ENCODE results near the gene SLC4A9.
"Not testable (repeated sequence)": the region's sequence is repeated elsewhere in the genome, so short reads cannot be mapped to it uniquely, and the experiment has no call there.

Gene SLC4A9

GRCh38 chr5:140418862-140419520 lies 59.0 kb downstream of the SLC4A9 start:
- H3K9ac ChIP-seq (ENCODE audit: low read depth, low read length): no peak overlapping the region
- H3K36me3 ChIP-seq (ENCODE audit: insufficient read depth, low read length): no peaks in the 10 kb centered on the region; the same call in 1 of the 2 replicates
- H3K9me3 ChIP-seq (ENCODE audit: control insufficient read depth, insufficient read depth, low read length): no peaks in the 10 kb centered on the region
- H3K4me1 ChIP-seq (ENCODE audit: insufficient read depth, low read length): no peaks in the 10 kb centered on the region

GRCh38 chr5:140420226-140420570 lies 60.2 kb downstream of the SLC4A9 start:
- Histone ChIP-seq H3K36me3 (ENCODE audit: insufficient read depth, low read length) (no peaks in the 10 kb centered on the region; the same call in 1 of the 2 replicates), H3K9ac (ENCODE audit: low read depth, low read length) (no peak overlapping the region), H3K4me1 (ENCODE audit: insufficient read depth, low read length) (no peaks in the 10 kb centered on the region), H3K9me3 (ENCODE audit: control insufficient read depth, insufficient read depth, low read length) (no peaks in the 10 kb centered on the region)

- Histone ChIP-seq H3K4me1 (ENCODE audit: insufficient read depth, low read length) (no peaks in the 10 kb centered on the region), H3K36me3 (ENCODE audit: insufficient read depth, low read length) (no peaks in the 10 kb centered on the region; the same call in 1 of the 2 replicates), H3K9ac (ENCODE audit: low read depth, low read length) (no peak overlapping the region), H3K9me3 (ENCODE audit: control insufficient read depth, insufficient read depth, low read length) (no peaks in the 10 kb centered on the region)
These were observed 60.8 kb downstream of the SLC4A9 start for GRCh38 chr5:140420665-140421361.

GRCh38 chr5:140421375-140421774 lies 61.4 kb downstream of the SLC4A9 start:
- not testable (repeated sequence) for H3K36me3 ChIP-seq (ENCODE audit: insufficient read depth, low read length); H3K4me1 ChIP-seq (ENCODE audit: insufficient read depth, low read length); H3K9ac ChIP-seq (ENCODE audit: low read depth, low read length); H3K9me3 ChIP-seq (ENCODE audit: control insufficient read depth, insufficient read depth, low read length)

- Histone ChIP-seq H3K4me1 (ENCODE audit: insufficient read depth, low read length) (no peaks in the 10 kb centered on the region), H3K9me3 (ENCODE audit: control insufficient read depth, insufficient read depth, low read length) (no peaks in the 10 kb centered on the region), H3K9ac (ENCODE audit: low read depth, low read length) (no peak overlapping the region), H3K36me3 (ENCODE audit: insufficient read depth, low read length) (no peaks in the 10 kb centered on the region; the same call in 1 of the 2 replicates)
These were observed 63.6 kb downstream of the SLC4A9 start for GRCh38 chr5:140423609-140424008.

GRCh38 chr5:140424135-140424534 lies 64.1 kb downstream of the SLC4A9 start:
- H3K9me3 ChIP-seq (ENCODE audit: control insufficient read depth, insufficient read depth, low read length): no peaks in the 10 kb centered on the region

More at GRCh38 chr5:140424135-140424534, 64.1 kb downstream of the SLC4A9 start:
- no peaks in the 10 kb centered on the region; the same call in 1 of the 2 replicates for H3K36me3 ChIP-seq (ENCODE audit: insufficient read depth, low read length)
- no peak overlapping the region for H3K9ac ChIP-seq (ENCODE audit: low read depth, low read length)
- no peaks in the 10 kb centered on the region for H3K4me1 ChIP-seq (ENCODE audit: insufficient read depth, low read length)
